NCI-H1092 (cell line): ENCODE measurements around the gene STK4.

Experiments used
- DNase-seq: peaks from one replicate; lab custom pipeline; 2025; lab: John Stamatoyannopoulos, UW

Gene STK4

GRCh38 chr20:45029884-45030283, 63.6 kb downstream of the STK4 start:
- DNase-seq: no peak

GRCh38 chr20:45032276-45032675, 66.0 kb downstream of the STK4 start:
- no peak for DNase-seq

GRCh38 chr20:45032781-45033180, 66.5 kb downstream of the STK4 start:
- DNase-seq: no peak

- DNase-seq: no peak
These were observed 68.1 kb downstream of the STK4 start for GRCh38 chr20:45034436-45034835.

GRCh38 chr20:45036044-45036755, 69.9 kb downstream of the STK4 start:
- DNase-seq: no peak

GRCh38 chr20:45037050-45037449, 70.7 kb downstream of the STK4 start:
- DNase-seq: no peak

- DNase-seq: no peak
These were observed 71.3 kb downstream of the STK4 start for GRCh38 chr20:45037635-45038034.

GRCh38 chr20:45038745-45039474, 72.6 kb downstream of the STK4 start:
- no peak for DNase-seq

GRCh38 chr20:45039475-45039820, 73.1 kb downstream of the STK4 start:
- DNase-seq: no peak

- no peak for DNase-seq
These were observed 75.4 kb downstream of the STK4 start for GRCh38 chr20:45041464-45042337.

GRCh38 chr20:45042978-45043377, 76.7 kb downstream of the STK4 start:
- no peak for DNase-seq

- DNase-seq: peak; percentile 52
These were observed 77.8 kb downstream of the STK4 start for GRCh38 chr20:45044084-45044573.

GRCh38 chr20:45044601-45045000, 78.3 kb downstream of the STK4 start:
- no peak for DNase-seq

GRCh38 chr20:45047581-45048119, 81.3 kb downstream of the STK4 start:
- DNase-seq: no peak

GRCh38 chr20:45049438-45049837, 83.1 kb downstream of the STK4 start:
- DNase-seq: no peak

- no peak for DNase-seq
These were observed 83.7 kb downstream of the STK4 start for GRCh38 chr20:45049904-45050471.

GRCh38 chr20:45051204-45052060, 85.1 kb downstream of the STK4 start:
- no peak for DNase-seq

GRCh38 chr20:45052698-45053429, 86.6 kb downstream of the STK4 start:
- DNase-seq: no peak

GRCh38 chr20:45053430-45054351, 87.4 kb downstream of the STK4 start:
- DNase-seq: no peak
